DOHH2 (cell line): ENCODE measurements around the gene SEC31A.

Experiments used
- H3F3A ChIP-seq: fragments of 200-600 bp; sonication (generic), shearing (Covaris generic); 2 replicates; pipeline ENCODE4 v1.6.0; 2016; ENCODE audit warnings: antibody characterized with exemption, mild to moderate bottlenecking; ENCODE audit not compliant: control insufficient read depth, insufficient read depth
- H3K27ac ChIP-seq: fragments of 200-600 bp; sonication (generic); 2 replicates; pipeline ENCODE4 v1.5.1; 2014; ENCODE audit warnings: low read depth, mild to moderate bottlenecking, low read length, moderate library complexity
- H3K27me3 ChIP-seq: fragments of 200-600 bp; sonication (generic); 2 replicates; pipeline ENCODE4 v1.6.1; 2014; ENCODE audit warnings: mild to moderate bottlenecking, low read length, mixed read lengths; ENCODE audit not compliant: control insufficient read depth
- H3K36me3 ChIP-seq: fragments of 200-600 bp; sonication (generic); 2 replicates; pipeline ENCODE4 v1.6.1; 2014; ENCODE audit warnings: mild to moderate bottlenecking, low read length, moderate library complexity, mixed read lengths; ENCODE audit not compliant: control insufficient read depth
- H3K4me1 ChIP-seq: fragments of 200-600 bp; sonication (generic); 2 replicates; pipeline ENCODE4 v1.6.1; 2014; ENCODE audit warnings: mild to moderate bottlenecking, low read length, mixed read lengths; ENCODE audit not compliant: control insufficient read depth
- H3K4me2 ChIP-seq: fragments of 200-600 bp; sonication (generic); 2 replicates; pipeline ENCODE4 v1.6.0; 2014; ENCODE audit warnings: mild to moderate bottlenecking, low read length, moderate library complexity
- H3K4me3 ChIP-seq: fragments of 200-600 bp; sonication (generic); 2 replicates; pipeline ENCODE4 v1.5.1; 2014; ENCODE audit warnings: mild to moderate bottlenecking, low read length, mixed read lengths
- H3K79me2 ChIP-seq: fragments of 200-600 bp; sonication (generic); 2 replicates; pipeline ENCODE4 v1.6.1; 2014; ENCODE audit warnings: mild to moderate bottlenecking, low read length, mixed read lengths; ENCODE audit not compliant: control insufficient read depth
- H3K9me2 ChIP-seq: fragments of 200-600 bp; sonication (generic); replicated peaks from 2 replicates; pipeline ENCODE4 v1.6.1; 2014; ENCODE audit warnings: mild to moderate bottlenecking, low read length, mixed read lengths; ENCODE audit not compliant: control insufficient read depth
- H3K9me3 ChIP-seq: fragments of 200-600 bp; sonication (generic); 2 replicates; pipeline ENCODE4 v1.6.1; 2014; ENCODE audit warnings: antibody characterized with exemption, low read length, mixed read lengths; ENCODE audit not compliant: control insufficient read depth, insufficient read depth
- H4K20me1 ChIP-seq: fragments of 200-600 bp; sonication (generic); 2 replicates; pipeline ENCODE4 v1.6.0; 2014; ENCODE audit warnings: low read depth, mild to moderate bottlenecking, antibody characterized with exemption, low read length, moderate library complexity; ENCODE audit not compliant: control insufficient read depth, insufficient read depth
- CTCF ChIP-seq: fragments of 200-600 bp; sonication (generic); IDR thresholded peaks from one replicate; pipeline ENCODE4 v1.5.1; 2014; ENCODE audit warnings: antibody characterized with exemption, mild to moderate bottlenecking, low read depth, low read length; ENCODE audit not compliant: poor library complexity, severe bottlenecking
- EZH2phosphoT487 ChIP-seq: fragments of 200-600 bp; sonication (generic); IDR thresholded peaks from 2 replicates; pipeline ENCODE4 v1.6.1; 2017; ENCODE audit warnings: borderline replicate concordance, mild to moderate bottlenecking, antibody characterized with exemption, low read length, moderate library complexity, mixed read lengths

SEC31A gene

GRCh38 chr4:82906469-82906868 is 15.5 kb upstream of the SEC31A start:
- H3K36me3 ChIP-seq: peaks cover 16% of the 10 kb centered on the region
- H3K27ac ChIP-seq: no peak overlapping the region
- no peaks in the 10 kb centered on the region for H3K27me3 ChIP-seq
- H3K4me2 ChIP-seq: peak overlapping the region; percentile 6; the same call in 1 of the 2 replicates
- H3K4me1 ChIP-seq: peaks cover 28% of the 10 kb centered on the region
- TF ChIP-seq CTCF (no peak), EZH2phosphoT487 (no peak)
- no peak overlapping the region for H3K4me3 ChIP-seq
- no peaks in the 10 kb centered on the region for H3K9me3 ChIP-seq
- H3K79me2 ChIP-seq: peaks cover 17% of the 10 kb centered on the region
- H4K20me1 ChIP-seq: no peaks in the 10 kb centered on the region
- peaks cover 5% of the 10 kb centered on the region for H3F3A ChIP-seq
- no peaks in the 10 kb centered on the region for H3K9me2 ChIP-seq

- peaks cover 9% of the 10 kb centered on the region for H3F3A ChIP-seq
- TF ChIP-seq CTCF: no peak
- TF ChIP-seq EZH2phosphoT487: no peak
- H3K4me2 ChIP-seq: 0 out of 2 replicates have a peak overlapping the region, but pooled peaks have one; percentile 6
- H4K20me1 ChIP-seq: no peaks in the 10 kb centered on the region
- no peaks in the 10 kb centered on the region for H3K9me2 ChIP-seq
- peaks cover 24% of the 10 kb centered on the region for H3K79me2 ChIP-seq
- H3K27me3 ChIP-seq: no peaks in the 10 kb centered on the region
- no peak overlapping the region for H3K27ac ChIP-seq
- H3K4me1 ChIP-seq: peaks cover 28% of the 10 kb centered on the region
- peaks cover 20% of the 10 kb centered on the region for H3K36me3 ChIP-seq
- H3K4me3 ChIP-seq: no peak overlapping the region
- H3K9me3 ChIP-seq: no peaks in the 10 kb centered on the region
These were observed 14.3 kb upstream of the SEC31A start for GRCh38 chr4:82905205-82905604.

- no peak overlapping the region for H3K4me3 ChIP-seq
- H3K4me1 ChIP-seq: peaks cover 28% of the 10 kb centered on the region
- H3K9me3 ChIP-seq: no peaks in the 10 kb centered on the region
- no peaks in the 10 kb centered on the region for H3K9me2 ChIP-seq
- TF ChIP-seq EZH2phosphoT487 (no peak), CTCF (no peak)
- H3K27ac ChIP-seq: no peak overlapping the region
- peaks cover 26% of the 10 kb centered on the region for H3K36me3 ChIP-seq
- no peak overlapping the region for H3K4me2 ChIP-seq
- peaks cover 39% of the 10 kb centered on the region for H3K79me2 ChIP-seq
- H4K20me1 ChIP-seq: peaks cover 9% of the 10 kb centered on the region; the same call in 1 of the 2 replicates
- H3F3A ChIP-seq: peaks cover 15% of the 10 kb centered on the region
- no peaks in the 10 kb centered on the region for H3K27me3 ChIP-seq
These were observed 12.8 kb upstream of the SEC31A start for GRCh38 chr4:82903737-82904136.
